ENCODE results near the gene PRR35.

The PRR35 gene

GRCh38 chr16:528111-529011 lies 31.8 kb upstream of the PRR35 start:
- DNase-seq, result no peak

- DNase-seq, result no peak
Observed at GRCh38 chr16:529012-529575, 31.1 kb upstream of the PRR35 start.

DNA sequence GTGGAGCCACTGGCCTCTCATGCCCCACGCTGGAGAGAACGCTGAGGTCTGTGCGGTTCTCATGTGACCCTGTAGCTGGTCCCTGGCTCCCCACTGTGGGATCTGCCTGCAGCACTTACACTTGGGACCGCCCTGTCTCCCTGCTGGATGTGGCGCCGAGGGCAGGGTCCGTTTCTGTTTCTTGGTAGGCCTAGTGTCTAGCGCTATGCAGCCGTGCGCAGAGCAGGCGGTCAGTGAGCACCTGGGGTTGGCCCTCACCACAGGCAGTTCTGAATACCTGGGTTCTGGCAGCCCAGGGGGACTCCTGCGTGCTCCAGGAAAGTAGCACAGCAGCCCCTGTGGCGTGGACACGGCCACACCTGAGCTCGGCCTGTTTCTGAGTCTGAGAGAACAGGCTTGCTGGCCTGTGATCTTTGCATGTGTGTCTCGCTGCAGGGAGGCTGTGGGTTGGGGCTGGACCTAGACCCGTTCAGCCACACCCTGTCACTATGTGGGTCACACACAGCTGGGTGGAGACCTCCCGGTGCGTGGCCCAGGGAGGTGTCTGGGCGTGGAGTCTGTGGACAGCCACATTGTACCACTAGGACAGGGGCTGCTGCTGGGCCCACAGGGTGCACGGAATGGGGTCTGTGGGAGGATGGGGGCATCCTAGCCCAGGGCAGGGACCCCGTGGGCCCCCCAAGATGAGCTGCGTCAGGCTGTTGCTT lies 29.9 kb upstream of the PRR35 start:
- DNase-seq, result no peak

- DNase-seq, result no peak
Observed at GRCh38 chr16:531494-532125, 28.6 kb upstream of the PRR35 start.

GRCh38 chr16:533391-534123 lies 26.6 kb upstream of the PRR35 start:
- DNase-seq, result peak; percentile 42

GRCh38 chr16:534135-534534 lies 26.1 kb upstream of the PRR35 start:
- DNase-seq, result no peak

- DNase-seq, result no peak
Observed at GRCh38 chr16:534856-535445, 25.2 kb upstream of the PRR35 start.

DNA sequence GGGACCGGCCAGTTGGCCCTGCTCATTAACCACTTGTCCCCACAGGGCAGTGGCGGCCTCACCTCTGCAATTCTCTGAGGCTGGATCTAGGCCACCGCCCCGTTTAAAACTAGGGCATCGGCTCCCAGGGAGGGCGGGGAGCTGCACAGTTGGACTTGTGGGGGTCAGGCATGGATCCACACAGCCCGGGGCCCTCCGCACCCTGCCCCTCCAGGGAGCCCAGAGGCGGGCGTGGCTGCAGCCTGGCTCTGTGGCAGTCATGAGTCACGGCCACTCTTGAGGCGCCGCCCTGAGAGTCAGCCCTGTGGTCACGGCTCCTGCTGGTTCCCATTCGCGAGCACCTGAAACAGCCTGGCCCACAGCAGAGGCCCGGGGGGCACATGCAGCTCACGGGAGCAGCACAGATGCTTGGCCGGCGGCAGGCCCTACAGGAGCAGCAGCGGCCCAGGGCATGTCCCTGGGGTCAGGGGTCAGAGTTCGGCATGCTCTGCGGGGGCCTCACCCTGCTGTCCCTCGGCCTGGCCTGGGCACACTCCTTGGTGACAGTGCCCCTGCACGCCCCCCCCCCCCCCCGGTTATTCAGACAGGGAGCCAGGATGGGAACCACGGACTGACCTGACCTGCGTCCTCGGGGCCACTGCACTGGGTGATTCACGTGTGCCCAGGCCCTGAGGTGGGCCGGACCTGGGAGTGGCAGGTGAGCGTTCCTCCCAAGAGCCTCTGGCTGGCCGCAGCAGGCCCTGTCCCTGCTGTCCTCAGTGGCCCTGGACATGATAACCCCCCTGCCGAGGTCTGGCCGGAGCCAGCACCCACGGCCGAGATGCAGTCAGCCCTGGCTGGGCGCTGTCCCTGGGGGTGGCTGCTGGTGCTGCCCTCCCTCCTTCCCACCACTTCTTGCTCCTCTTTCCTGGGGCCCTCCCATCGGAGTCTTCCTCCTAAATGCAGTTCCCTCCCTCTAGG lies 24.5 kb upstream of the PRR35 start:
- no peak for DNase-seq

- DNase-seq, result no peak
Observed at GRCh38 chr16:536746-537145, 23.4 kb upstream of the PRR35 start.

- DNase-seq, result no peak
Observed at GRCh38 chr16:537415-538335, 22.5 kb upstream of the PRR35 start.

GRCh38 chr16:539901-540530 lies 20.2 kb upstream of the PRR35 start:
- DNase-seq, result no peak

DNA sequence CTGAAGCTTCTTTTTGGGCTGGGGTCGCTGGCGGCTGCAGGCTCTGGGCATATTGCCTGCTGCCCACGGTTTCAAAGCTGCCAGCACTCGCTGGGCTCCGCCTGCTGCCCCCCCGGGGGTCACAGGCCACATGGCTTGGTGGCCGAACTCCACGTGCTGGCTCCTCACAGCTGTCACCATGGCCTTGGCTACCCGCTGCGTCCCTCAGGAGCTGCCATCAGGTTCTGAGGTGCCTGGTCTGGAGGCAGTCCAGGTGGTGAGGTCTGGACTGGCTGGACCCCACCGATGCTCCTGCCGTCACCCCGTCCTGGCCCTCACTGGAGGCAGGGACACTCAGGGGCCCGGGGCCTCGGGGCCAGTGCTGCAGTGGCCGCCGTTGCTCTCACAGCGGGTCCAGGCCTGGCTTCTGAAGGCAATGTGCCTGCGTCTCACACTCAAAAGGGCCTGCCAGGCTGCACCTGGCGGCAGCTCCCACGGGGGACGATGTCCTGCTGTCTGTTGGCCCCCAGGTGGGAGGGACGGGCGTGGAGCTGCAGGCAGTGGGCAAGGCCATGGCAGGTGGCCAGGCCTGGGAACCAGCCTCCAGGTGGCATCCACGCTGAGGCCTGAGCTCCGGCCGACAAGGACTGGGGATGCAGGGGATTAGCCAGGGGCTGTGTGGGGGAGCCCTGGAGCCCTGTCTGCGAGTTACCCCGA lies 19.4 kb upstream of the PRR35 start:
- no peak for DNase-seq

DNA sequence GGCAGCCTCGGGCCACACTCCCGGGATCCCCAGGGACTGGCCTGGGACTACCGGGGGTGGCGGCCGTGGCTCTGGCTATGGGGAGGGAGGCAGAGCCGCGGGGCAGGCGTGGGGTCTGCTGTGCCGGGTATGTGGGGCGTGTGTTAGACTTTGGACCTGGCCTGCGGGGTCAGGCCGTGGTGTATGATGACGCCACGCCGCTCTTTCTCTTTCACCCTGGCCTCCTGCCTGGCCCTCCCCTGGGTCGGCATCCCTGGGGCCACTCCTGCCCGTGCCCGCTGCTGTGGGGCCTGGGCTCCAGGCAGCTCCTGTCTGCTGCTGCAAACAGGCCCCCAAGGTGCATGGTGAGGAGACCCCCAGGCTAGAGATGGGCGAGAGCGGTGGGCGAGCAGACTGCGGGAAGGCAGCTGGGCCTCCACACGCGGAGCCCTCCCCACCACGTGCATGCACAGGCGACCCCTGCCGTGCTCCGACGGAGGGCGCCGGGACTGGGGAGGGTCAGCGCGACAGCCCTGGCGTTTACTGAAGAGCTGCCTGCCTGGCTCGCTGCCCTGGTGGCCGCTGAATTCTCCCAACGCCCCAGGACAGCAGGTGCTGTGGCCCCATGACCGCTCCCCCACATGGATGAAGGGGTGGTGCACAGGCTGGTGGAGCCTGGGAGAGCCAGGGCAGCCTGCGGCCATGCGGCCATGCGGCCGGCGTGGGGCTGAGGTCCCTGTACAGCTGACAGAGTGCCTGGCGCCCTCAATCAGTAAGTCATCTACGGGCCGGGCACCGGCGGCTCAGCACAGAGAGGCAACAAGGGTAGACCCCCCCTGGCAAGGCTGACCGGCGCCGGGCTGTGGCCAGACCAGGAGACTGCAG lies 16.7 kb upstream of the PRR35 start:
- DNase-seq, result no peak

DNA sequence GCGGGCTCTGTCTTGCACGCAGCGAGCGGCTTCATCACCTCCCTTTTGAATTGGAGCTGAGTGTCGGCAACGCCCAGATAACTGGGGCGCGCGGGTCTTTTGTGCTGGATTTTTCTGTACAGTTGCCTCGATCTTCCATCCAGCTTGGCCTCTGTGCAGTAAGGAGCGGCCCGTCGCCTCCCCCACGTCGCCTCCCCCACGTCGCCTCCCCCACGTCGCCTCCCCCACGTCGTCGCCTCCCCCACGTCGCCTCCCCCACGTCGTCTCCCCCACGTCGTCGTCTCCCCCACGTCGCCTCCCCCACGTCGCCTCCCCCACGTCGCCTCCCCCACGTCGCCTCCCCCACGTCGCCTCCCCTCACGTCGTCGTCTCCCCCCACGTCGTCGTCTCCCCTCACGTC lies 15.7 kb upstream of the PRR35 start:
- no peak for DNase-seq

DNA sequence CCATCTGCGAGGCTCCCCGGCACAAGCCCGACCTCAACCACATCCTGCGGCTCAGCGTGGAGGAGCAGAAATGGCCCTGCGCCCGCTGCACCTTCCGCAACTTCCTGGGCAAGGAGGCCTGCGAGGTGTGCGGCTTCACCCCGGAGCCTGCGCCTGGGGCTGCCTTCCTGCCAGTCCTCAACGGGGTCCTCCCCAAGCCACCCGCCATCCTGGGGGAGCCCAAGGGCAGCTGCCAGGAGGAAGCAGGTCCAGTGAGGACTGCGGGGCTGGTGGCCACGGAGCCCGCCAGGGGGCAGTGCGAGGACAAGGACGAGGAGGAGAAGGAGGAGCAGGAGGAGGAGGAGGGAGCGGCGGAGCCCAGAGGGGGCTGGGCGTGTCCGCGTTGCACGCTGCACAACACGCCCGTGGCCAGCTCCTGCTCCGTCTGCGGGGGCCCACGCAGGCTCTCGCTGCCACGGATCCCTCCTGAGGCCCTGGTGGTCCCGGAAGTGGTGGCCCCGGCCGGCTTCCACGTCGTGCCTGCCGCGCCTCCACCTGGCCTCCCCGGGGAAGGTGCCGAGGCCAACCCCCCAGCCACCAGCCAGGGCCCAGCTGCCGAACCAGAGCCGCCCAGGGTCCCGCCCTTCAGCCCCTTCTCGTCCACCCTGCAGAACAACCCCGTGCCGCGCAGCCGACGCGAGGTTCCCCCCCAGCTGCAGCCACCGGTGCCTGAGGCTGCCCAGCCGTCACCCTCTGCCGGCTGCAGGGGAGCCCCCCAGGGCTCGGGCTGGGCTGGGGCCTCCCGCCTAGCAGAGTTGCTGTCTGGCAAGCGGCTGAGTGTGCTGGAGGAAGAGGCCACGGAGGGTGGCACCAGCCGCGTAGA lies 13.1 kb upstream of the PRR35 start:
- DNase-seq, result no peak

DNA sequence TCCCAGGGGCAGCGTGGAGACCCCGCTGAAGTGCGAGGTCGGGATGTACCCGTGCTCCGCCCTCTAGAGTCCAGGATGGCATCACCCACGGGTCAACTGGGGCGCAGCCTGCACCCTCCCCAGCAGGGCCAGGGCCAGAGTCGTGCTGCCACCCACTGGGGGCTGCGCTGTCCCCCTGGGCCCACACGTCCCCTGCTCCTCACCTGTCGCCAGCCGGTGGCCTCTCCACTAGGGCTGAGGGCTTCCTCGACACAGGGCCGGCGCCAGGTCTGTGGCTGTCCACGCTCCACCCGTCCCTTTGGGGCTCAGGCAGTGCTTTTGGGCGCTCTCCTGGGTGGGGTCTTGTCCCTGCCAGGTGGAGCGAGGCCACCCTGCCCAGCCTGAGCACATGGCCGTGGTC lies 11.6 kb upstream of the PRR35 start:
- DNase-seq, result no peak

Data from NCI-H526 treated with DMSO at 0.1 percent for 48 hours (cell line).